GM12878 (cell line): ENCODE measurements around the gene TMEM167A. TPM values are rescaled to one million over a fixed set of nuclear protein-coding genes. Genes with fewer than 3 reads are reported as not detected.

ENCODE experiments used
- ATAC-seq: fragments of 200-7000 bp; cut with Tn5 transposase; 3 replicates; pipeline ENCODE4 v1.9.1; 2020; ENCODE audit warnings: mild to moderate bottlenecking, moderate library complexity
- BruUV-seq: library from RNA; stranded (reverse); fragments of 400-500 nt; replicated peaks from 2 replicates; lab custom pipeline; 2021; lab: Mats Ljungman, UMichigan
- CTCF ChIA-PET: fragments of 300-600 bp; sonication (Branson Sonifier 250); formaldehyde crosslinking; extraction: SDS; loops from one replicate; lab custom pipeline; 2021; ENCODE audit warnings: inconsistent platforms; lab: Yijun Ruan, JAX
- POLR2A ChIA-PET: fragments of 350-600 bp; formaldehyde crosslinking; extraction: SDS; loops from one replicate; lab custom pipeline; 2021; ENCODE audit warnings: inconsistent platforms; lab: Charles Lee
- RAD21 ChIA-PET: fragments of 300-600 bp; sonication (Branson Sonifier 250); formaldehyde crosslinking; loops from one replicate; lab custom pipeline; 2023; ENCODE audit warnings: antibody characterized with exemption; ENCODE audit not compliant: unreplicated experiment; lab: Charles Lee
- SMC1A ChIA-PET: fragments of 300-600 bp; sonication (Branson Sonifier 250); formaldehyde crosslinking; loops from one replicate; lab custom pipeline; 2023; ENCODE audit not compliant: unreplicated experiment, uncharacterized antibody; lab: Charles Lee
- DNase-seq: peaks from one replicate; pipeline ENCODE4 v3.0.0-alpha.2; 2011; ENCODE audit warnings: low read depth, low spot score
- FAIRE-seq: peaks from 3 replicates; lab custom pipeline; 2011; peaks lifted over from hg19 to GRCh38; lab: Jason Lieb, UNC
- H2AFZ ChIP-seq: 2 replicates; pipeline ENCODE4 v1.6.0; 2011; ENCODE audit warnings: low read depth, low read length, control low read depth; ENCODE audit not compliant: control insufficient read depth
- H3K27ac ChIP-seq: 2 replicates; pipeline ENCODE4 v1.5.1; 2011; ENCODE audit warnings: control low read depth; ENCODE audit not compliant: control insufficient read depth, insufficient read depth
- H3K27me3 ChIP-seq, 2 experiments: replicated peaks in 1 of 2; 2 replicates each; pipeline versions ENCODE4 v1.6.0 to v1.6.1; 2011; ENCODE audit warnings: low read length in 1 of 2; ENCODE audit not compliant: control insufficient read depth in 2 of 2, insufficient read depth in 2 of 2
- H3K36me3 ChIP-seq, 2 experiments: 2 replicates each; pipeline ENCODE4 v1.5.1; 2011; ENCODE audit warnings: low read length in 1 of 2; ENCODE audit not compliant: control insufficient read depth in 2 of 2, insufficient read depth in 2 of 2
- H3K4me1 ChIP-seq: 2 replicates; pipeline ENCODE4 v1.6.1; 2011; ENCODE audit warnings: mild to moderate bottlenecking, low read length, moderate library complexity, mixed read lengths; ENCODE audit not compliant: control insufficient read depth, insufficient read depth
- H3K4me2 ChIP-seq: 2 replicates; pipeline ENCODE4 v1.6.0; 2011; ENCODE audit warnings: control low read depth; ENCODE audit not compliant: control insufficient read depth, insufficient read depth
- H3K4me3 ChIP-seq: fragments of 200-600 bp; sonication (generic); 2 replicates; pipeline ENCODE4 v1.5.1; 2016
- H3K79me2 ChIP-seq: 2 replicates; pipeline ENCODE4 v1.6.0; 2011; ENCODE audit warnings: low read length; ENCODE audit not compliant: control insufficient read depth, insufficient read depth
- H3K9ac ChIP-seq: 2 replicates; pipeline ENCODE4 v1.8.0; 2011; ENCODE audit warnings: low read length, control low read depth, mixed read lengths; ENCODE audit not compliant: control insufficient read depth, insufficient read depth
- H3K9me3 ChIP-seq: replicated peaks from 3 replicates; pipeline ENCODE4 v1.5.1; 2011; ENCODE audit warnings: mild to moderate bottlenecking, low read length; ENCODE audit not compliant: control insufficient read depth, insufficient read depth
- H4K20me1 ChIP-seq: 2 replicates; pipeline ENCODE4 v1.6.0; 2011; ENCODE audit not compliant: control insufficient read depth, insufficient read depth
- BCL11A ChIP-seq: IDR thresholded peaks from 2 replicates; pipeline ENCODE4 v1.6.1; 2011; ENCODE audit warnings: low read depth, low read length
- FOXM1 ChIP-seq: IDR thresholded peaks from 2 replicates; pipeline ENCODE4 v1.6.1; 2012; ENCODE audit warnings: low read depth, mild to moderate bottlenecking, inconsistent platforms, low read length, moderate library complexity
- IRF5 ChIP-seq: fragments of 450-650 bp; IDR thresholded peaks from 2 replicates; pipeline ENCODE4 v1.6.1; 2017; ENCODE audit warnings: borderline replicate concordance
- JUNB ChIP-seq: IDR thresholded peaks from 2 replicates; pipeline ENCODE4 v1.6.1; 2016; ENCODE audit warnings: antibody characterized with exemption, mild to moderate bottlenecking
- MTA2 ChIP-seq: fragments of 450-650 bp; IDR thresholded peaks from 2 replicates; pipeline ENCODE4 v1.6.1; 2016; ENCODE audit warnings: low read depth, mild to moderate bottlenecking, moderate library complexity
- MXI1 ChIP-seq: fragments of 150-350 bp; IDR thresholded peaks from 2 replicates; pipeline ENCODE4 v1.6.1; 2011; ENCODE audit warnings: low read depth, mild to moderate bottlenecking, inconsistent platforms, low read length, improper control_type of control experiment
- RUNX3 ChIP-seq: IDR thresholded peaks from 2 replicates; pipeline ENCODE4 v1.6.1; 2012; ENCODE audit warnings: low read length, inconsistent platforms
- SPI1 ChIP-seq: IDR thresholded peaks from 2 replicates; pipeline ENCODE4 v1.6.1; 2011; ENCODE audit warnings: low read depth, mild to moderate bottlenecking, low read length, moderate library complexity, borderline replicate concordance; ENCODE audit not compliant: insufficient read depth
- ZNF274 ChIP-seq: IDR thresholded peaks from one replicate; pipeline ENCODE4 v1.8.0; 2011; ENCODE audit not compliant: insufficient read length, insufficient read depth
- WGBS: methylation state at CpG from one replicate; pipeline ENCODE4 v1.1.6; 2016; ENCODE audit warnings: low lambda C conversion rate; ENCODE audit not compliant: insufficient replicate concordance, insufficient coverage; ENCODE audit errors: missing lambda C conversion rate; 5-methylcytosine and 5-hydroxymethylcytosine counted together
- in situ Hi-C: fragments of 300-500 bp; cut with MboI; formaldehyde crosslinking; loops from 9 replicates; pipeline ENCODE4 v1.14.3; 2018; ENCODE audit warnings: mixed read lengths
- intact Hi-C: fragments of 100-400 bp; cut with micrococcal nuclease; formaldehyde crosslinking; loops from one replicate; pipeline ENCODE4 v1.14.2; 2022; ENCODE audit not compliant: unreplicated experiment
- polyA plus RNA-seq, 11 experiments: library from polyadenylated mRNA; depleted of rRNA in 4 of 11; unstranded in 6 of 11; stranded (reverse) in 5 of 11; fragments of >200 nt; fragmentation: Nextera tagmentation in 4 of 11; fragmentation: Illumina TruSeq in 1 of 11; extraction: Ambion mirVana in 4 of 11; extraction: Trizol in 1 of 11; gene quantifications; 1 replicate in 1 of 11; 2 replicates in 10 of 11; pipeline versions ENCODE4 v1.2.1 to v1.2.3, GENCODE V29; 2011 to 2016; ENCODE audit warnings: inconsistent platforms in 2 of 11, missing spikeins in 2 of 11, low read depth in 1 of 11
- total RNA-seq, 4 experiments: library from RNA; depleted of rRNA in 3 of 4; stranded (reverse); fragments of >200 nt in 3 of 4; fragmentation: Illumina TruSeq in 1 of 4; extraction: Trizol in 1 of 4; gene quantifications; 2 replicates each; pipeline versions ENCODE4 v1.2.1 to v1.2.3, GENCODE V29; 2013 to 2021

The TMEM167A gene
- total and polyA plus RNA-seq, 10 of the 15 experiments (the other 5 are each of a cell fraction or from before 2014, with no cell fraction given), result 29.5 to 363 (median 85.6) TPM

GRCh38 chr5:83026516-83026915 lies 50.7 kb downstream of the TMEM167A start:
- H4K20me1 ChIP-seq, result no peaks in the 10 kb centered on the region
- whole genome bisulfite sequencing, result 70% methylated on average over 2 of the region's 2 CpGs
- H3K9ac ChIP-seq, result no peak overlapping the region
- H3K27me3 ChIP-seq, result no peaks in the 10 kb centered on the region
- in situ Hi-C loops, result no loop called here
- no TSS peak for BruUV-seq
- POLR2A ChIA-PET, result interaction anchor here (1.1 to 1.5 kb wide), 3 partner anchors 11 to 23 kb away, joined by 3 to 4 read pairs (median 3); no protein-coding TSS in a partner anchor
- H3K4me2 ChIP-seq, result no peak overlapping the region
- no peaks in the 10 kb centered on the region for H3K36me3 ChIP-seq
- H3K27ac ChIP-seq, result no peak overlapping the region; the same call in 1 of the 2 replicates
- H2AFZ ChIP-seq, result peak overlapping the region; percentile 21; the same call in 1 of the 2 replicates
- TF ChIP-seq SPI1, result peak; percentile 33; the same call in 1 of the 2 replicates
- peak; percentile 29; the same call in 1 of the 2 replicates for TF ChIP-seq BCL11A
- 0 out of 2 replicates have a peak, but pooled peaks have one; percentile 20 for TF ChIP-seq FOXM1
- TF ChIP-seq IRF5, result no peak
- TF ChIP-seq MXI1, result no peak
- no peak for TF ChIP-seq ZNF274
- TF ChIP-seq RUNX3, result peak; percentile 38; the same call in 1 of the 2 replicates
- peak; percentile 33; the same call in 1 of the 2 replicates for TF ChIP-seq MTA2
- TF ChIP-seq JUNB, result peak; percentile 56
- TF ChIP-seq, all 136 proteins: peak for 6
- DNase-seq (no peak), ATAC-seq (peak; percentile 83), FAIRE-seq (no peak)
- H3K4me1 ChIP-seq, result peaks cover 6% of the 10 kb centered on the region; the same call in 1 of the 2 replicates
- intact Hi-C loops, result no loop called here
- H3K9me3 ChIP-seq, result no peaks in the 10 kb centered on the region
- ChIA-PET SMC1A (interaction anchor here (0.6 to 2.9 kb wide), 9 partner anchors 14 to 266 kb away, joined by 3 to 10 read pairs (median 4); no protein-coding TSS in a partner anchor), RAD21 (interaction anchor here (1.2 to 1.8 kb wide), 6 partner anchors 11 to 208 kb away, joined by 3 to 6 read pairs (median 4); partner anchors contain the start of genes TMEM167A and XRCC4), CTCF (interaction anchor here (1.0 to 1.5 kb wide), 2 partner anchors 13 to 23 kb away, joined by 5 to 8 read pairs; no protein-coding TSS in a partner anchor)
- no peak overlapping the region for H3K4me3 ChIP-seq
- H3K79me2 ChIP-seq, result no peaks in the 10 kb centered on the region
